Stomach (tissue), 4 donors: ENCODE measurements around the gene ZBTB7B.

Experiments used
- POLR2A ChIP-seq, 4 donors: fragments of 450-650 bp; IDR thresholded peaks; one replicate each; pipeline ENCODE4 v1.6.1; 2016; ENCODE audit warnings: antibody characterized with exemption in 4 of 4, control low read depth in 2 of 4, mild to moderate bottlenecking in 1 of 4, moderate library complexity in 1 of 4
- POLR2AphosphoS5 ChIP-seq, 3 donors: sonication (generic); formaldehyde crosslinking; IDR thresholded peaks; one replicate each; pipeline ENCODE4 v1.6.1; 2016; ENCODE audit warnings: antibody characterized with exemption in 3 of 3
- TF ChIP-seq, protein P1 (sequence below), 7 experiments: fragments of 450-650 bp in 4 of 7; fragments of 200-600 bp in 3 of 7; sonication (generic) in 3 of 7; IDR thresholded peaks; one replicate each; pipeline ENCODE4 v1.5.1; 2016 to 2019; ENCODE audit warnings: antibody characterized with exemption in 7 of 7, control low read depth in 2 of 7, mild to moderate bottlenecking in 1 of 7

DNA sequence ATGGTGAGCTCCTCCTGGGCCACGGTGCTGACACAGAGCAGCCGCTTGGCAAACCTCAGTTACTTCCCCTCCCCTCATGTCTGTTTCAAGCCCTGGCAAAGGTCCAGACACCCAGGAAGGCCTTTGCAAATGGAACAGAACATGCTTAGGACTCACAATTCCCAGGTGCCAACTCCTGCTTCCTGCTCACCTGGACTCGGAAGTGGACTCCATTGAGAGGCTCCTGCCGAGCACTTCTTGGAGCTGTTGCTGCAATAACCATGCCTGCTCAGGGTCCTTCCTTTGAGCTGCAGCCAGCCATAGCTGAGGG is 20.3 kb downstream of the ZBTB7B start:
- TF ChIP-seq, protein P1, sequence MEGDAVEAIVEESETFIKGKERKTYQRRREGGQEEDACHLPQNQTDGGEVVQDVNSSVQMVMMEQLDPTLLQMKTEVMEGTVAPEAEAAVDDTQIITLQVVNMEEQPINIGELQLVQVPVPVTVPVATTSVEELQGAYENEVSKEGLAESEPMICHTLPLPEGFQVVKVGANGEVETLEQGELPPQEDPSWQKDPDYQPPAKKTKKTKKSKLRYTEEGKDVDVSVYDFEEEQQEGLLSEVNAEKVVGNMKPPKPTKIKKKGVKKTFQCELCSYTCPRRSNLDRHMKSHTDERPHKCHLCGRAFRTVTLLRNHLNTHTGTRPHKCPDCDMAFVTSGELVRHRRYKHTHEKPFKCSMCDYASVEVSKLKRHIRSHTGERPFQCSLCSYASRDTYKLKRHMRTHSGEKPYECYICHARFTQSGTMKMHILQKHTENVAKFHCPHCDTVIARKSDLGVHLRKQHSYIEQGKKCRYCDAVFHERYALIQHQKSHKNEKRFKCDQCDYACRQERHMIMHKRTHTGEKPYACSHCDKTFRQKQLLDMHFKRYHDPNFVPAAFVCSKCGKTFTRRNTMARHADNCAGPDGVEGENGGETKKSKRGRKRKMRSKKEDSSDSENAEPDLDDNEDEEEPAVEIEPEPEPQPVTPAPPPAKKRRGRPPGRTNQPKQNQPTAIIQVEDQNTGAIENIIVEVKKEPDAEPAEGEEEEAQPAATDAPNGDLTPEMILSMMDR (IDR thresholded peaks at IDR 0.05), result no peak
- TF ChIP-seq POLR2AphosphoS5 (IDR thresholded peaks at IDR 0.05), result no peak
- TF ChIP-seq POLR2A (IDR thresholded peaks at IDR 0.05), result no peak
